SU-DHL-6 (cell line): Measurements from ENCODE around the gene CAP1.

Experiments used
- H2AFZ ChIP-seq: fragments of 200-600 bp; sonication (generic); 2 replicates; pipeline ENCODE4 v1.6.1; 2014; ENCODE audit warnings: low read depth, mild to moderate bottlenecking, moderate library complexity, mixed read lengths, antibody characterized with exemption, low read length; ENCODE audit not compliant: severe bottlenecking
- H3F3A ChIP-seq: fragments of 200-600 bp; shearing (Covaris generic); 2 replicates; pipeline ENCODE4 v1.6.0; 2016; ENCODE audit warnings: antibody characterized with exemption, mild to moderate bottlenecking; ENCODE audit not compliant: insufficient read depth
- H3K27ac ChIP-seq: fragments of 200-600 bp; sonication (generic); 2 replicates; pipeline ENCODE4 v1.5.1; 2016; ENCODE audit warnings: low read depth, mild to moderate bottlenecking, low read length, moderate library complexity, mixed read lengths
- H3K27me3 ChIP-seq: fragments of 200-600 bp; sonication (generic), shearing (Covaris generic); 2 replicates; pipeline ENCODE4 v1.6.0; 2014; ENCODE audit warnings: mild to moderate bottlenecking, low read length
- H3K36me3 ChIP-seq: fragments of 200-600 bp; sonication (generic); 2 replicates; pipeline ENCODE4 v1.6.1; 2014; ENCODE audit warnings: mild to moderate bottlenecking, low read length, mixed read lengths
- H3K4me2 ChIP-seq: fragments of 300-600, 200-600 bp; shearing (Covaris generic), sonication (generic); 2 replicates; pipeline ENCODE4 v1.6.0; 2014; ENCODE audit warnings: low read length, low read depth, mild to moderate bottlenecking; ENCODE audit not compliant: poor library complexity, severe bottlenecking
- H3K4me3 ChIP-seq: fragments of 200-600 bp; sonication (generic); 2 replicates; pipeline ENCODE4 v1.5.1; 2014; ENCODE audit warnings: antibody characterized with exemption, low read length, mild to moderate bottlenecking, mixed read lengths; ENCODE audit not compliant: insufficient read depth, poor library complexity, severe bottlenecking
- H3K79me2 ChIP-seq: fragments of 200-600 bp; sonication (generic); 2 replicates; pipeline ENCODE4 v1.6.1; 2014; ENCODE audit warnings: mild to moderate bottlenecking, low read length, moderate library complexity; ENCODE audit not compliant: insufficient read depth
- H3K9ac ChIP-seq: fragments of 200-600 bp; sonication (generic); 2 replicates; pipeline ENCODE4 v1.7.0; 2014; ENCODE audit warnings: mild to moderate bottlenecking, low read length
- H3K9me2 ChIP-seq: fragments of 200-600 bp; sonication (generic); replicated peaks from 2 replicates; pipeline ENCODE4 v1.6.1; 2014; ENCODE audit warnings: low read length; ENCODE audit not compliant: insufficient read depth
- H3K9me3 ChIP-seq: fragments of 200-600 bp; sonication (generic); 2 replicates; pipeline ENCODE4 v1.6.1; 2014; ENCODE audit warnings: low read length, mixed read lengths; ENCODE audit not compliant: insufficient read depth
- H4K20me1 ChIP-seq: fragments of 200-600 bp; sonication (generic); 2 replicates; pipeline ENCODE4 v1.6.1; 2014; ENCODE audit warnings: low read depth, mild to moderate bottlenecking, antibody characterized with exemption, low read length, moderate library complexity, mixed read lengths
- CTCF ChIP-seq: fragments of 200-600 bp; sonication (generic); IDR thresholded peaks from one replicate; pipeline ENCODE4 v1.5.1; 2017; ENCODE audit warnings: antibody characterized with exemption, mild to moderate bottlenecking, low read length, moderate library complexity; ENCODE audit not compliant: insufficient read depth, poor library complexity, severe bottlenecking
- EZH2phosphoT487 ChIP-seq: fragments of 200-600 bp; sonication (generic), shearing (Covaris generic); conservative IDR thresholded peaks from 2 replicates; pipeline ENCODE4 v1.6.1; 2018; ENCODE audit warnings: mild to moderate bottlenecking, antibody characterized with exemption, low read length, moderate library complexity, mixed read lengths

Gene CAP1

GRCh38 chr1:40058097-40058452 lies 17.5 kb downstream of the CAP1 start:
- peak overlapping the region; percentile 65 for H3K4me2 ChIP-seq
- H3K79me2 ChIP-seq, result peaks cover 62% of the 10 kb centered on the region
- H4K20me1 ChIP-seq, result no peaks in the 10 kb centered on the region

GRCh38 chr1:40058453-40059337 lies 18.2 kb downstream of the CAP1 start:
- peaks cover 34% of the 10 kb centered on the region for H3F3A ChIP-seq
- no peak overlapping the region for H2AFZ ChIP-seq
- H3K4me3 ChIP-seq, result peak overlapping the region; percentile 31
- H3K36me3 ChIP-seq, result peaks cover 32% of the 10 kb centered on the region
- TF ChIP-seq EZH2phosphoT487 (no peak), CTCF (no peak)
- H4K20me1 ChIP-seq, result no peaks in the 10 kb centered on the region
- peak overlapping the region; percentile 90 for H3K27ac ChIP-seq
- peak overlapping the region; percentile 37 for H3K9ac ChIP-seq
- no peaks in the 10 kb centered on the region for H3K27me3 ChIP-seq
- peaks cover 56% of the 10 kb centered on the region for H3K79me2 ChIP-seq
- H3K4me2 ChIP-seq, result peak overlapping the region; percentile 65
- no peaks in the 10 kb centered on the region for H3K9me3 ChIP-seq
- no peaks in the 10 kb centered on the region for H3K9me2 ChIP-seq

More at GRCh38 chr1:40058097-40058452, 17.5 kb downstream of the CAP1 start:
- H3K27me3 ChIP-seq, result no peaks in the 10 kb centered on the region
- H2AFZ ChIP-seq, result no peak overlapping the region
- H3K9ac ChIP-seq, result no peak overlapping the region
- TF ChIP-seq EZH2phosphoT487 (no peak), CTCF (no peak)
- peak overlapping the region; percentile 90 for H3K27ac ChIP-seq
- peaks cover 31% of the 10 kb centered on the region for H3F3A ChIP-seq
- no peaks in the 10 kb centered on the region for H3K9me3 ChIP-seq
- H3K36me3 ChIP-seq, result peaks cover 28% of the 10 kb centered on the region
- no peaks in the 10 kb centered on the region for H3K9me2 ChIP-seq
- H3K4me3 ChIP-seq, result no peak overlapping the region

GRCh38 chr1:40059338-40059959 lies 18.9 kb downstream of the CAP1 start:
- Histone ChIP-seq H3F3A (peaks cover 40% of the 10 kb centered on the region), H4K20me1 (no peaks in the 10 kb centered on the region), H3K9ac (peak overlapping the region; percentile 37), H3K79me2 (peaks cover 48% of the 10 kb centered on the region), H3K27ac (peak overlapping the region; percentile 90), H3K4me3 (peak overlapping the region; percentile 31), H2AFZ (no peak overlapping the region), H3K4me2 (peak overlapping the region; percentile 65), H3K9me2 (no peaks in the 10 kb centered on the region), H3K9me3 (no peaks in the 10 kb centered on the region), H3K36me3 (peaks cover 39% of the 10 kb centered on the region), H3K27me3 (no peaks in the 10 kb centered on the region)
- TF ChIP-seq EZH2phosphoT487 (no peak), CTCF (peak; percentile 9)
